Duodenal mucosa (tissue), 2 donors: ENCODE results near the gene CASP14.
"Not testable (repeated sequence)": the region's sequence is repeated elsewhere in the genome, so short reads cannot be mapped to it uniquely, and the experiment has no call there.

Source experiments
- H3K27ac ChIP-seq: one replicate; pipeline ENCODE4 v1.7.0; 2013; ENCODE audit warnings: low read depth, low read length
- H3K27me3 ChIP-seq, 2 donors: one replicate each; pipeline ENCODE4 v1.7.0; 2013; ENCODE audit warnings: low read length in 2 of 2, control low read depth in 1 of 2; ENCODE audit not compliant: insufficient read depth in 2 of 2, control insufficient read depth in 1 of 2
- H3K36me3 ChIP-seq, 2 donors: one replicate each; pipeline ENCODE4 v1.7.0; 2013; ENCODE audit warnings: low read length in 2 of 2, control low read depth in 1 of 2; ENCODE audit not compliant: insufficient read depth in 2 of 2, control insufficient read depth in 1 of 2
- H3K4me1 ChIP-seq, 2 donors: one replicate each; pipeline ENCODE4 v1.7.0; 2013; ENCODE audit warnings: low read length in 2 of 2, control low read depth in 1 of 2; ENCODE audit not compliant: insufficient read depth in 2 of 2, control insufficient read depth in 1 of 2
- H3K4me3 ChIP-seq, 2 donors: one replicate each; pipeline ENCODE4 v1.7.0; 2013; ENCODE audit warnings: low read length in 2 of 2, low read depth in 1 of 2
- H3K9ac ChIP-seq, 2 donors: one replicate each; pipeline ENCODE4 v1.7.0; 2013; ENCODE audit warnings: low read length in 2 of 2, low read depth in 1 of 2
- H3K9me3 ChIP-seq, 2 donors: one replicate each; pipeline ENCODE4 v1.7.0; 2013; ENCODE audit warnings: low read length in 2 of 2, control low read depth in 1 of 2; ENCODE audit not compliant: control insufficient read depth in 1 of 2

CASP14 gene

GRCh38 chr19:15097980-15098379 is 48.7 kb downstream of the CASP14 start:
- not testable (repeated sequence) for H3K4me1 ChIP-seq, H3K27me3 ChIP-seq, H3K36me3 ChIP-seq, H3K9me3 ChIP-seq, H3K4me3 ChIP-seq, H3K9ac ChIP-seq, H3K27ac ChIP-seq

- no peaks in the 10 kb centered on the region for H3K27me3 ChIP-seq
These were observed 49.2 kb downstream of the CASP14 start for GRCh38 chr19:15098460-15098859.

GRCh38 chr19:15099017-15099582 is 49.8 kb downstream of the CASP14 start:
- no peak overlapping the region for H3K27ac ChIP-seq
- H3K9ac ChIP-seq, result no peak overlapping the region
- H3K9me3 ChIP-seq, result peaks cover under 1 to 2% of the 10 kb centered on the region in 2 donors
- no peaks in the 10 kb centered on the region for H3K27me3 ChIP-seq
- H3K4me3 ChIP-seq, result no peak overlapping the region
- no peaks in the 10 kb centered on the region for H3K4me1 ChIP-seq
- H3K36me3 ChIP-seq, result no peaks in the 10 kb centered on the region

More at GRCh38 chr19:15098460-15098859, 49.2 kb downstream of the CASP14 start:
- Histone ChIP-seq H3K36me3 (no peaks in the 10 kb centered on the region), H3K9me3 (no peaks in the 10 kb centered on the region), H3K27ac (no peak overlapping the region), H3K4me1 (no peaks in the 10 kb centered on the region), H3K9ac (no peak overlapping the region), H3K4me3 (no peak overlapping the region)

- Histone ChIP-seq H3K4me3 (no peak overlapping the region), H3K9ac (no peak overlapping the region), H3K27ac (no peak overlapping the region), H3K9me3 (peaks cover 2 to 4% of the 10 kb centered on the region in 2 donors), H3K36me3 (no peaks in the 10 kb centered on the region), H3K4me1 (no peaks in the 10 kb centered on the region), H3K27me3 (peaks cover under 1 to 2% of the 10 kb centered on the region in 2 donors)
These were observed 52.3 kb downstream of the CASP14 start for GRCh38 chr19:15101479-15102082.

- peaks cover 0 to 4% of the 10 kb centered on the region in 2 donors for H3K4me1 ChIP-seq
- peaks cover 10 to 17% of the 10 kb centered on the region in 2 donors for H3K27me3 ChIP-seq
- no peaks in the 10 kb centered on the region for H3K36me3 ChIP-seq
- H3K4me3 ChIP-seq, result no peak overlapping the region
- H3K9me3 ChIP-seq, result peaks cover 2 to 4% of the 10 kb centered on the region in 2 donors
- H3K27ac ChIP-seq, result no peak overlapping the region
- H3K9ac ChIP-seq, result no peak overlapping the region
These were observed 54.7 kb downstream of the CASP14 start for GRCh38 chr19:15104003-15104402.

GRCh38 chr19:15104411-15104810 is 55.1 kb downstream of the CASP14 start:
- Histone ChIP-seq H3K36me3 (no peaks in the 10 kb centered on the region), H3K27me3 (peaks cover 10 to 19% of the 10 kb centered on the region in 2 donors)

GRCh38 chr19:15105044-15105443 is 55.8 kb downstream of the CASP14 start:
- no peaks in the 10 kb centered on the region for H3K36me3 ChIP-seq
- H3K4me1 ChIP-seq, result peaks cover 0 to 4% of the 10 kb centered on the region in 2 donors
- H3K9ac ChIP-seq, result no peak overlapping the region
- peaks cover 2 to 4% of the 10 kb centered on the region in 2 donors for H3K9me3 ChIP-seq
- H3K27me3 ChIP-seq, result peaks cover 10 to 19% of the 10 kb centered on the region in 2 donors
- H3K4me3 ChIP-seq, result no peak overlapping the region
- H3K27ac ChIP-seq, result no peak overlapping the region

More at GRCh38 chr19:15104411-15104810, 55.1 kb downstream of the CASP14 start:
- H3K27ac ChIP-seq, result no peak overlapping the region
- H3K4me3 ChIP-seq, result no peak overlapping the region
- peaks cover 2 to 4% of the 10 kb centered on the region in 2 donors for H3K9me3 ChIP-seq
- peaks cover 0 to 4% of the 10 kb centered on the region in 2 donors for H3K4me1 ChIP-seq
- H3K9ac ChIP-seq, result no peak overlapping the region

- peaks cover 2 to 4% of the 10 kb centered on the region in 2 donors for H3K9me3 ChIP-seq
These were observed 58.1 kb downstream of the CASP14 start, which contains the start of gene SYDE1 for GRCh38 chr19:15107061-15108010. Gene SYDE1 (plus strand): TSS chr19:15107401. CDS start chr19:15107434, 33 bp downstream.

More at GRCh38 chr19:15107061-15108010, 58.1 kb downstream of the CASP14 start, which contains the start of gene SYDE1:
- Histone ChIP-seq H3K4me1 (peaks cover 0 to 4% of the 10 kb centered on the region in 2 donors), H3K9ac (peak within 1 kb of the TSS; percentile 25 to 51), H3K27me3 (peaks cover 10 to 19% of the 10 kb centered on the region in 2 donors), H3K36me3 (no peaks in the 10 kb centered on the region), H3K4me3 (peak within 1 kb of the TSS; percentile 35 to 53), H3K27ac (peak within 1 kb of the TSS; percentile 50)
